ENCODE data around the gene BMP5.
A peak's percentile ranks its signal among the peaks of the same experiment; 100 is the strongest.

The BMP5 gene

GRCh38 chr6:55798571-55798970 is 76.8 kb downstream of the BMP5 start:
- DNase-seq, result no peak

GRCh38 chr6:55794136-55794812 is 81.1 kb downstream of the BMP5 start:
- DNase-seq, result no peak

- DNase-seq, result no peak
These were observed 90.1 kb downstream of the BMP5 start for GRCh38 chr6:55785273-55785672.

- no peak for DNase-seq
These were observed 93.1 kb downstream of the BMP5 start for GRCh38 chr6:55782275-55782674.

- no peak for DNase-seq
These were observed 96.7 kb downstream of the BMP5 start for GRCh38 chr6:55778705-55779104.

- no peak for DNase-seq
These were observed 97.9 kb downstream of the BMP5 start for GRCh38 chr6:55777469-55777868.

- DNase-seq, result no peak
These were observed 99.3 kb downstream of the BMP5 start for GRCh38 chr6:55776113-55776512.

- DNase-seq, result no peak
These were observed 100.4 kb downstream of the BMP5 start for GRCh38 chr6:55775029-55775318.

GRCh38 chr6:55774286-55775028 is 100.9 kb downstream of the BMP5 start:
- DNase-seq, result no peak

GRCh38 chr6:55773620-55774216 is 101.7 kb downstream of the BMP5 start:
- no peak for DNase-seq

GRCh38 chr6:55772730-55773129 is 102.7 kb downstream of the BMP5 start:
- DNase-seq, result peak; percentile 22

GRCh38 chr6:55759536-55759935 is 115.9 kb downstream of the BMP5 start:
- DNase-seq, result no peak

- no peak for DNase-seq
These were observed 117.0 kb downstream of the BMP5 start for GRCh38 chr6:55758156-55758937.

GRCh38 chr6:55756531-55757031 is 118.8 kb downstream of the BMP5 start:
- DNase-seq, result no peak

- no peak for DNase-seq
These were observed 126.5 kb downstream of the BMP5 start for GRCh38 chr6:55748880-55749279.

GRCh38 chr6:55746473-55746872 is 128.9 kb downstream of the BMP5 start:
- no peak for DNase-seq

GRCh38 chr6:55734256-55734655 is 141.1 kb downstream of the BMP5 start:
- DNase-seq, result no peak

GRCh38 chr6:55729665-55730064 is 145.7 kb downstream of the BMP5 start:
- no peak for DNase-seq

- DNase-seq, result no peak
These were observed 149.2 kb downstream of the BMP5 start for GRCh38 chr6:55726144-55726543.

- DNase-seq, result no peak
These were observed 160.6 kb downstream of the BMP5 start for GRCh38 chr6:55714831-55715230.

GRCh38 chr6:55713436-55713835 is 162.0 kb downstream of the BMP5 start:
- no peak for DNase-seq

- DNase-seq, result no peak
These were observed 166.7 kb downstream of the BMP5 start for GRCh38 chr6:55708711-55709110.
